ENCODE measurements around the gene MORF4L1. TPM values are rescaled to one million over a fixed set of nuclear protein-coding genes. Genes with fewer than 3 reads are reported as not detected.

The MORF4L1 gene
- total RNA-seq, 1 experiment from 2014 or later, result 424 TPM

DNA sequence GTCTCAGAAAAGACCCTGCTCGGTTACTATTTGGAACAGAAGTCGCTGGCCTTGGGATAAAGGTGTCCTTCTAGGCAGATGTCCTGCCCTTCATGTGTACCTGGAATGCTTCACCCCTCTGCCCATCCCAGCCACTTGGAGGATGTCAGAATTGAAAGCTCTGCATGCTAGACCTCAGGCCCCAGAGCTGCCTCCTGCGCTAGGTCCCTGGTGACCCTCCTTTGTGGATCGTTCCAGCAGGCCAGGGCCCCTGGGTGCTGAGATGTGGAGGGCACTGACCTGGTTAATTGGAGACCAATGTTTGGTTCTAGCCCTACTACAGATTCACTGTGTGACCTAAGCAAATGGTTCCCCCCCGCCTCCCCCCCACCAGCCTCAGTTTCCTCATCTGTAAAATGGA lies 74.8 kb downstream of the MORF4L1 start:
- no peaks in the 10 kb centered on the region for H3K9me3 Mint-ChIP-seq (ENCODE audit: unreplicated experiment)
- no peaks in the 10 kb centered on the region for H3K9me3 ChIP-seq
- no peak overlapping the region for H3K27ac Mint-ChIP-seq (ENCODE audit: unreplicated experiment)
- ChIA-PET POLR2A (no interaction called here), CTCF (no interaction called here)
- no peak for DNase-seq
- no peak overlapping the region for H3K4me3 Mint-ChIP-seq (ENCODE audit: unreplicated experiment)
- H3K4me1 ChIP-seq, result peaks cover 40% of the 10 kb centered on the region
- no peak overlapping the region for H3K4me3 ChIP-seq (ENCODE audit: low read depth, low read length)
- TF ChIP-seq, protein P1, sequence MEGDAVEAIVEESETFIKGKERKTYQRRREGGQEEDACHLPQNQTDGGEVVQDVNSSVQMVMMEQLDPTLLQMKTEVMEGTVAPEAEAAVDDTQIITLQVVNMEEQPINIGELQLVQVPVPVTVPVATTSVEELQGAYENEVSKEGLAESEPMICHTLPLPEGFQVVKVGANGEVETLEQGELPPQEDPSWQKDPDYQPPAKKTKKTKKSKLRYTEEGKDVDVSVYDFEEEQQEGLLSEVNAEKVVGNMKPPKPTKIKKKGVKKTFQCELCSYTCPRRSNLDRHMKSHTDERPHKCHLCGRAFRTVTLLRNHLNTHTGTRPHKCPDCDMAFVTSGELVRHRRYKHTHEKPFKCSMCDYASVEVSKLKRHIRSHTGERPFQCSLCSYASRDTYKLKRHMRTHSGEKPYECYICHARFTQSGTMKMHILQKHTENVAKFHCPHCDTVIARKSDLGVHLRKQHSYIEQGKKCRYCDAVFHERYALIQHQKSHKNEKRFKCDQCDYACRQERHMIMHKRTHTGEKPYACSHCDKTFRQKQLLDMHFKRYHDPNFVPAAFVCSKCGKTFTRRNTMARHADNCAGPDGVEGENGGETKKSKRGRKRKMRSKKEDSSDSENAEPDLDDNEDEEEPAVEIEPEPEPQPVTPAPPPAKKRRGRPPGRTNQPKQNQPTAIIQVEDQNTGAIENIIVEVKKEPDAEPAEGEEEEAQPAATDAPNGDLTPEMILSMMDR (IDR thresholded peaks at IDR 0.05; ENCODE audit: insufficient read depth in 1 of 2, low read depth in 1 of 2, low read length in 1 of 2, severe bottlenecking in 1 of 2, unreplicated experiment in 1 of 2), result no peak
- peaks cover 26% of the 10 kb centered on the region for H3K4me1 Mint-ChIP-seq (ENCODE audit: low read depth, unreplicated experiment)
- peaks cover 6% of the 10 kb centered on the region for H3K36me3 Mint-ChIP-seq (ENCODE audit: insufficient read depth, unreplicated experiment)
- H3K36me3 ChIP-seq (ENCODE audit: control insufficient read depth, insufficient read depth, low read length), result no peaks in the 10 kb centered on the region
- H3K27me3 Mint-ChIP-seq (ENCODE audit: insufficient read depth, unreplicated experiment), result no peaks in the 10 kb centered on the region
- intact Hi-C loops (cut with micrococcal nuclease; ENCODE audit: unreplicated experiment), result no loop called here
- no TSS peak for BruUV-seq (replicated peaks)
- no peaks in the 10 kb centered on the region for H3K27me3 ChIP-seq (replicated peaks; ENCODE audit: control insufficient read depth, insufficient read depth, low read length)

Other genes starting within 250 kb of the MORF4L1 start
- 1.3 TPM in 1 of 2 replicates, not detected in the other for gene CHRNB4, start 231.7 kb upstream of the MORF4L1 start, total RNA-seq (2022)
- gene ADAMTS7, start 61.4 kb upstream of the MORF4L1 start, total RNA-seq (2022), result 1.1 and 2.0 TPM in 2 replicates
- gene CTSH, start 72.2 kb downstream of the MORF4L1 start, total RNA-seq (2022), result 171 and 183 TPM in 2 replicates
- 0.23 and 0.57 TPM in 2 replicates for gene RASGRF1, start 217.9 kb downstream of the MORF4L1 start, total RNA-seq (2022)